HTERT RPE-1 (cell line): Measurements from ENCODE around the gene ZC3H7B.
"Not testable (repeated sequence)": the region's sequence is repeated elsewhere in the genome, so short reads cannot be mapped to it uniquely, and the experiment has no call there.

Experiments
- in situ Hi-C: fragments of 300-500 bp; cut with MboI; formaldehyde crosslinking; loops from 4 replicates; pipeline ENCODE4 v1.14.3; 2020; ENCODE audit warnings: low sequenced_read_pairs

The ZC3H7B gene

DNA sequence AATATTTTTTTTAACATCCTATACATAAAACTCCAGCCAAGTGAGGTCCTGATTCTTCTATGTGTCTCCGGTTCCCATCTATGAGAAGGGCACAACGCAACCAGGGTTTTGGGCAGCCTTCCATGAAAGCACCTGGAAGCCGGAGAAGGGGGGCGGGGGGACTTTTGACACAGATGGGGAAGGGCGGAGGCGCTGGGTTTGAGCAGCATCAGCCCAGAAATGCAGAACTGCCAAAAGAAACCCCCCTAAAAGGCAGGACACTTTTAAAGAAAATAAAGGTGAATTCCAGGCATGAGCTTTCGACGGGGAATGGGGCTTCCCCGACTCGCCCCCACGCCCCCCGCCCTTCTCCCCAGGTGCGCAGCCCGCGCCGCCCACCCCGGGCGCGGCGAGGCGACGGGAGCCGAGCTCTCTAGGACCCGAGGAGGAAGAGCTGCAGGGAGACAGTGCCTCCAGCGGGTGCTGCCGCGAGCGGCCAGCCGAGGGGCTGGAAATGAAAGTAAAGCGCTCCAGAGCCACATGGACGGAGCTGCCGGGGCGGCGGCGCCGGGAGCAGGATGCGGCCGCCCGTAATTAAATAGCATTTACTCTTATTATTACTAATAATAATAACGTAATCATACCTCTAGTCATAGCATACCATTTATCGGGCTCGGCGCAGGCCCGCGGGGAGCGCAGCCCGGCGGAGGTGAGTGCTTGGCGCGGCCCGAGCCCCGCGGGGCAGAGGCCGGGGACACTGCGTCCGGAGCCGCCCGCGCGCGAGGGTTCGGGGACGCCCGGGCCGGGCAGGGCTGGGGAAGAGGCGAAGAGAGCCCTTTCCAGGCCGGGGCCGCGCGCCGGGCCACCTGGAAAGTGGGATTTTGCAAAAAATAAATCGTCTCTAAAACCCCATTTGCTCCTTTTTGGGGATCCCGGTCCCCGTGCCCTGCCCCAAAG lies at the start of gene ZC3H7B:
Gene ZC3H7B (plus strand): TSS at position 441 of the 936 bp plus-strand sequence. CDS start 19,136 bp downstream, outside the sequence.
- in situ Hi-C loops, result no loop called here

GRCh38 chr22:41252365-41252764 lies 49.0 kb upstream of the ZC3H7B start:
- in situ Hi-C loops, result no loop called here

GRCh38 chr22:41254230-41254629 lies 47.1 kb upstream of the ZC3H7B start:
- in situ Hi-C loops, result no loop called here

GRCh38 chr22:41256254-41257253 lies 44.8 kb upstream of the ZC3H7B start:
- in situ Hi-C loops, result no loop called here

DNA sequence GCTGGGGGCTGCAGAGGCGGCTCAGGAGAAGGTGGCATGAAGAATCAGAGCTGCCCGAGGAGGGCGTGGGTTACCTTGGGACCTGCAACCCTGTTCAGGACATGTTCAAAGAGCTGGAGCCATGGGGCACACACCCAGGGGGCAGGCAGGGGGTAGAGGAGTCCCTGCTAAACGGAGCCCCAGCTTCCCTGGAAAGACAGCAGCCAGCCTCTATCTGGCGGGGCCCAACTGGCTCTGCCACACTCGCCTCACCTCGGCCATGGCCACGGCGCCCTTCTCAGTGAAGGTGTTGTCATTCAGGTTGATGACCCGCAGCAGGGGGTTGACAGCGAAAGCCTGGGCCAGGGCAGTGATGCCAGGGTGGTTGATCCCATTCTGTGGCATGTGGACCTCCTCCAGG lies 43.6 kb upstream of the ZC3H7B start:
- in situ Hi-C loops, result no loop called here

- in situ Hi-C loops, result not testable (repeated sequence)
Observed at GRCh38 chr22:41259756-41260155, 41.6 kb upstream of the ZC3H7B start.

DNA sequence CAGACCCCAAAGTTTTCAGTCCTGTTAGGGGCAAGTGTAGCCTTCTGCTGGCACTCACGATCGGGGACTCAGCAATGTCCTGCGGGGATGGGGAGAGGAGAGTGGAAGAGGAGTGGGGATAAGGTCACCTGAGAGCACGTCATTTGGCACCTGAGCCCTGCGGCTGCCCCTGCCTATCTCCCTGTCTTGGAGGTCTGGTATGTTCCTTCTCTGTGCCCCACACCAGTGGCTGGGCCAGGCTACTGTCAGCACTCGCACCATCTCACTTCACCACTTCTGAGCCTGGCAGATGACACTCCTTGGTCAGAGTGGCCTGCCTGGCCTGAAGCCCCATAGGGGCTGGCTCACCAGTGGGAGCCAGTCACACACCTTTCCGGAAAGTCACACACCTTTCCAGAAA lies 40.5 kb upstream of the ZC3H7B start:
- in situ Hi-C loops, result no loop called here

GRCh38 chr22:41261541-41262249 lies 39.6 kb upstream of the ZC3H7B start:
- in situ Hi-C loops, result no loop called here

DNA sequence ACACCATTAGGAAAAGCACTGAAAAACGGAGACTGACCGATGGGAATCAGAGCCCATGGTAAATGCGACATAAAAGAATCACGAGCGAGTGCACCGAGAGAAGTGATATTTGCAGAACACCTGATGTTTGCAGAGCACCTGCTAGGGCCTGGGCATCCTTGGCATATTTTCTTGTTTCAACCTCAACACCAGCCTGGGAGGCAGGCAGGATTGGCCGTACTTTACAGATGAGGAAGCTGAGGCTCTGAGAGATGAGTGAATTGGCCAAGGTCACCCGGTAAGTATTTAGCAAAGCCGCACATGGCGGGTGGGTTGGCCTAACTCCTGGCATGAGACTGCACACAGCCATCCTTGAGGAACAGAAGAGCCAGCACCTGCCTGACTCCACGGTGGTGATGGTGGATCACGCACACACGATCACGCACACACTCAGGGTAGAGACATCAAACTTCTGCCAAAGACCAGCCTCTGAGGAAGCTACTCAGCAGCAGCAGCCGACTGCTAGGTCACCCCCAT lies 39.0 kb upstream of the ZC3H7B start:
- in situ Hi-C loops, result no loop called here

DNA sequence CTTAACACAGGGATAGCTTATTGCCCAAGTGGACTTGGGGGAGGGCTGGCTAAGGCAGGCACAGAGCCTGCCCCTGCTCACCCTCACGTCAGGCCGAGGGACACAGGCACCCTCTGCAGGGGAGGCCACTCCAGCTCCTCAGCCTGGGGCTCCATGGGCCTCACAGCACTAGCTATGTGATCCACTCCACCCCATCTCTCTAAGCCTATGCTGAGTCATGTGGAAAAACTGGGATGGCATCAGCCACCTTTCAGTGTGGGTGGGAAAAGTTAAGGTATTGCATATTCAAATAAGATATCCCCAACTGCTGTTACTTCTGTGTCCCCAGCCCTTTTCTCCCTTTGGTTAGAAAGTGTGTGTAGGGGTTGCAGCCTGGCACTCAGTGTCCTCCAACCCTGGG lies 37.6 kb upstream of the ZC3H7B start:
- in situ Hi-C loops, result no loop called here

- in situ Hi-C loops, result no loop called here
Observed at GRCh38 chr22:41264408-41264941, 36.9 kb upstream of the ZC3H7B start.

DNA sequence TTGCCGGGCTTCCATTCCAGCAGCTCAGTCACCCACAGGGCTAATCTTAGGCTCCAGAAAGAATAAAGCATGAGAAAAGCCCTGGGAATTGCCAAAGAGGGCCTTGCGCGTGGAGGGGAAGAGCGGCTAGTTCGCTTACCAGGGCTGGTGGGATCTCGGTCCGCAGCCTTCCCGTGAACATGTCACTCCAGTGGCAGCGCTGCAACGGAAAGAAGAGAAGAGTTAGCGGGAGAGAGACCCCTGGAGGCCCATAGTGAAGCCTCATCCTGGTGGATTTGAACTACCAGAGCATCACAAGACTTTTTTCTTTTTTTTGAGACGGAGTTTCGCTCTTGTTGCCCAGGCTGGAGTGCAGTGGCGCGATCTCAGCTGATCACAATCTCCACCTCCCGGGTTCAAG lies 33.4 kb upstream of the ZC3H7B start:
- in situ Hi-C loops, result no loop called here

DNA sequence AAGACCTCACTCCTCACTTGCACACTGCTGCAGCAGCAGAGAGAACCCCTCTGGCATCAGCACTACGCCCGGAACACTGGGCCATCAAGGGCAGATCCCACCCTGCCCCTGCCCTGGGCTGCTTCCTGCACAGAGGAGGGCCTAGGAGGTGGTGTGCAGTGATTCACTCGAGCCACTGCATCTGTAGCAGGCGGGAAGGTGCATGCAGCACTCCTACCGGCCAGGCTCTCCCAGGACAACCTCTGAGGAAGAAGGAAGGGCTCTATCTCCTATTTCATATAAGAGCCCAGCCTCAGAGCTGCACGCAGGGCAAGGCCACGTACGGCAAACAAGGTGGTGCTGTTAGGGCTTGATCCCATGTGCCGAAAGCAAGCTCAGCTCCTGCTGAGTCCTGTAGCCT lies 29.5 kb upstream of the ZC3H7B start:
- in situ Hi-C loops, result no loop called here

DNA sequence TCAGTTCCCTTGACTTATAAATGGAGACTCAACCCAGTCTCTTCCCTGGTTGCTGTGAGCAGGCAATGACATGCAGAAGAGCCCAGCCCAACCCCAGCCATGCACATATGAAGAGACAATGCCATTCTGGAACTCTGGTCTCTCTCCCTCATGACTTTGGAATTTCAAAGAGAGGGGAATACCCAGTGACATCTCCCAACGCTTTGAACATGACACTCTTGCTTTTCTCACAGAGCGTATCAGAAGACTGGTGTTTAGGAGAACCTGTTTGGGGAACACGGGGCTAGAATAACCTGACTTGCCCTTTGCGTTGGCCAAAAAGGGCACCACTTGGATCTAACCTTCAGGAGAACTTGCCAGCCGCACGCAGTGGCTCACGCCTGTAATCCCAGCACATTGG lies 28.2 kb upstream of the ZC3H7B start:
- in situ Hi-C loops, result no loop called here

- in situ Hi-C loops, result no loop called here
Observed at GRCh38 chr22:41274856-41275255, 26.5 kb upstream of the ZC3H7B start.

- in situ Hi-C loops, result no loop called here
Observed at GRCh38 chr22:41280065-41280464, 21.3 kb upstream of the ZC3H7B start.

DNA sequence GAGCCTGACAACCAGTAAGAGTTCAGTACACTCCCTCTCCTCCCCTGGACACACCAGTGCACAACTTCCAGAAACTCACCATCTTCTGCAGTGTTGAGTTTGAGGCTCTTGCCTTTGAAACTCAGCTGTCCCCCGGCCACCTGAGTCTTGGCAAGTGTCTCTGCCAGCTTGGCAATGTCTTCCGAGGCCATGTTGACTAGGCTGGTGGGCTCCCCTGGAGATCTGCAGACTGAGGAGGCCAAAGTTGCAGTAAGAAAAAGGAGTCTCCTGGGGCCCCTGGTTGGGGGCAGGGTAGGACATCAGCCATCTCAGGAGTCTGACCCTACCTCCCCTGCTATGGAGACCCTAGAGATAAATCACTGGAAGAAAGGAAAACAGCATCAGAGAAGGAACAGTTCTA lies 20.5 kb upstream of the ZC3H7B start:
- in situ Hi-C loops, result no loop called here

DNA sequence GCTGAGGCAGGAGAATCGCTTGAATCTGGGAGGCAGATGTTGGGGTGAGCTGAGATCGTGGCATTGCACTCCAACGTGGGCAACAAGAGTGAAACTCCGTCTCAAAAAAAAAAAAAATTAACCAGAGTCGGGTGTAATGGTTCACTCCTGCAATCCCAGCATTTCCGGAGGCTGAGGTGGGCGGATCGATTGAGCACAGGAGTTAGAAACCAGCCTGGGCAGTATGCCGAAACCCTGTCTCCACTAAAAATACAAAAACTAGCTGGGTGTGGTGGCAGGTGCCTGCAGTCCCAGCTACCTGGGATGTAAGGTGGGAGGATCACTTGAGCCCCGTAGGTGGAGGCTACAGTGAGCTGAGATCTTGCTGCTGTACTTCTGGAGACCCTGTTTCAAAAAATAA lies 16.9 kb upstream of the ZC3H7B start:
- in situ Hi-C loops, result no loop called here

DNA sequence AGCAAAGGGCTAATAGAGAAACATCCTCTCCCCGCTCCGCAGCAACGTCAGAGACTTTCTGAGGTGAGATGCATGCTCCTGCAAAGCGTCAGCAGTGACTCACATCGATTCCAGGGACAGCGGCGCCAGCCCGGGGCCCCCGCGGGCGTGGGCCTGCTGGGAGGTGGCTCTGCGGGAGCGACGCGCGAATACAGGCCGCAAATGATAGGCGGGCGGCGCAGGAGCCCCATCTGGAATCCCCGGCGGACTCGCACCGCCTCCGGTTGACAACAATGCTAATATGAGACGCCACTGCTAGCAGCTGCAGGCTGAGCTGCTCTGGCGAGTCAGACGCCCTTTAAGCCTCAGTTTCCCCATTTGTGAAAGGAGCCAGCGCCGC lies 15.9 kb upstream of the ZC3H7B start:
- in situ Hi-C loops, result no loop called here

DNA sequence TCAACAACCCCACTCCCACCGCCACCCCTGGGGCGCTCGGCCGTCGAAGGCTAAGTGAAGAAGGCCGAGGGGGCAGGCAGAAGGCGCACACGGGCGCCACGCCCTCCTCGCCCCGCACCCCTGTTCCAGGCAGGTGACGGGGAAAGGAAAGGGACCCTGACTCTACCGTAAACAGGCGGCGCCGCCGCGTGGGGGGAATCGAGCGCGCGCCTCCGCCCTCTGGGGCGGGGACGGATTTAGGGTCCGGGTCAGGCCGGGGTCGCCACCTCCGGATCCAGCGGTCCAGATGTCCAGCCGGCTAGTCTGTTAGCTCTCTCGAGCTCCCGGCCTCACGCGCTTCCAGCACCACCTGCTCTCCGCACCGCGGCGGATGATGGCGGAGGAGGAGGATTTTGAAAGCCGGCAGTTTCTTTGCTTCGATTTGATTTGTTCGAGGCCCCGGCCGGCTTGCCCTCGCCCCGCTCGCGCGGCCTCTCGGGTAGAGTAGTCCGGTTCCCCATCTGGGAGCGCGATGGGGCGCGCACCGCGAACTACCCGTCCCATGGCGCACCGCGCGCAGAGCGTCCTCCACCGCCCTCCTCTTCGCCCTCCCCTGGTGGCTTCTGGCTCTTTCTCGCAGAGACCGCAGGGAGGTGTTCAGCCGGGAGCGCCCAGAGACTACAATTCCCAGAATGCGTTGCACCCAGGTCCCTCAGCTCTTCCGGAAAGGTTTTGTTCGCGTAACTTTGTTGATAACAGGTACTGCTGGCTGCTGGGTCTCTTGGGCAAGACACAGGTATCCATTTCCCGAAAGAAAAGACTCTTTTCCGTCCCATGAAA lies 15.3 kb upstream of the ZC3H7B start, which contains the start of gene RANGAP1:
Gene RANGAP1 (minus strand): TSS at position 368 of the 819 bp plus-strand sequence. CDS start 5,143 bp downstream, outside the sequence.
- in situ Hi-C loops, result no loop called here
